ENCODE data around the gene TLK2.

Gene TLK2

GRCh38 chr17:62572888-62573401 lies 94.3 kb downstream of the TLK2 start:
- ChIA-PET CTCF (interaction anchor here (0.7 kb wide), 1 partner anchor 100 kb away, joined by 4 read pairs; no protein-coding TSS in a partner anchor), POLR2A (no interaction called here)
- H3K36me3 ChIP-seq (ENCODE audit: control insufficient read depth in 2 of 2, insufficient read depth in 1 of 2, low read length in 2 of 2): peaks cover 49 to 72% of the 10 kb centered on the region in 2 experiments
- no peak overlapping the region for H3K4me3 ChIP-seq (ENCODE audit: low read depth, low read length)
- TF ChIP-seq ZBTB49 (tag by site-specific recombination; IDR thresholded peaks at IDR 0.05; ENCODE audit: low read depth) (no peak), BCL6B (tag by site-specific recombination; IDR thresholded peaks at IDR 0.05) (no peak), ZNF266 (tag by site-specific recombination; IDR thresholded peaks at IDR 0.05; ENCODE audit: low read depth) (no peak), ZBTB21 (tag by site-specific recombination; IDR thresholded peaks at IDR 0.05) (no peak), ZSCAN30 (tag by site-specific recombination; IDR thresholded peaks at IDR 0.05) (no peak), ZNF221 (tag by site-specific recombination; IDR thresholded peaks at IDR 0.05; ENCODE audit: borderline replicate concordance) (no peak), ZNF645 (tag by site-specific recombination; IDR thresholded peaks at IDR 0.05) (no peak), ZNF416 (tag by site-specific recombination; IDR thresholded peaks at IDR 0.05) (no peak)
- H3K27ac ChIP-seq (ENCODE audit: extremely low read depth, low read depth, low read length): no peak overlapping the region
- H3K4me1 ChIP-seq (ENCODE audit: control insufficient read depth, insufficient read depth, low read length): no peaks in the 10 kb centered on the region
- no peaks in the 10 kb centered on the region for H3K9me3 ChIP-seq (ENCODE audit: control insufficient read depth, insufficient read depth, low read depth, low read length)

GRCh38 chr17:62573480-62574117 lies 95.0 kb downstream of the TLK2 start:
- Histone ChIP-seq H3K36me3 (ENCODE audit: control insufficient read depth in 2 of 2, insufficient read depth in 1 of 2, low read length in 2 of 2) (peaks cover 49 to 74% of the 10 kb centered on the region in 2 experiments), H3K4me3 (ENCODE audit: low read depth, low read length) (no peak overlapping the region), H3K4me1 (ENCODE audit: control insufficient read depth, insufficient read depth, low read length) (no peaks in the 10 kb centered on the region), H3K27ac (ENCODE audit: extremely low read depth, low read depth, low read length) (no peak overlapping the region), H3K9me3 (ENCODE audit: control insufficient read depth, insufficient read depth, low read depth, low read length) (no peaks in the 10 kb centered on the region)
- no peak for TF ChIP-seq ZNF302 (tag by site-specific recombination; IDR thresholded peaks at IDR 0.05; ENCODE audit: low read depth)
- TF ChIP-seq HOXA7 (CRISPR knock-in tag; IDR thresholded peaks at IDR 0.05; ENCODE audit: borderline replicate concordance): no peak
- no peak for TF ChIP-seq BCL11B (tag by site-specific recombination; IDR thresholded peaks at IDR 0.05; ENCODE audit: low read depth)
- no peak for TF ChIP-seq ZNF175 (tag by site-specific recombination; IDR thresholded peaks at IDR 0.05)
- TF ChIP-seq ZNF239 (tag by site-specific recombination; IDR thresholded peaks at IDR 0.05): no peak
- no peak for TF ChIP-seq ZNF174 (tag by site-specific recombination; IDR thresholded peaks at IDR 0.05)
- TF ChIP-seq SETDB1 (IDR thresholded peaks at IDR 0.05; ENCODE audit: insufficient read length, low read length): no peak
- TF ChIP-seq ZNF311 (tag by site-specific recombination; IDR thresholded peaks at IDR 0.05; ENCODE audit: borderline replicate concordance): no peak
- no peak for TF ChIP-seq ZNF621 (tag by site-specific recombination; IDR thresholded peaks at IDR 0.05)
- no peak for TF ChIP-seq ZNF114 (tag by site-specific recombination; IDR thresholded peaks at IDR 0.05)
- no peak for TF ChIP-seq ZNF626 (tag by site-specific recombination; IDR thresholded peaks at IDR 0.05)
- no peak for TF ChIP-seq ZNF202 (tag by site-specific recombination; IDR thresholded peaks at IDR 0.05; ENCODE audit: borderline replicate concordance)
- no peak for TF ChIP-seq FEZF1 (tag by site-specific recombination; IDR thresholded peaks at IDR 0.05)
- no peak for TF ChIP-seq ZNF514 (tag by site-specific recombination; IDR thresholded peaks at IDR 0.05)
- CTCF ChIA-PET: interaction anchor here (0.6 to 0.7 kb wide), 2 partner anchors 100 to 149 kb away, joined by 3 to 4 read pairs; no protein-coding TSS in a partner anchor
- POLR2A ChIA-PET: no interaction called here

All from HEK293 (cell line).